Suprapubic skin (tissue), 4 donors: Measurements from ENCODE around the gene GPR137C. TPM values are rescaled to one million over a fixed set of nuclear protein-coding genes. Genes with fewer than 3 reads are reported as not detected.

Experiments
- DNase-seq, 2 donors: peaks; one replicate each; pipeline ENCODE4 v3.0.0-alpha.2; 2019; ENCODE audit warnings: low spot score in 2 of 2
- H3K27ac ChIP-seq: fragments of 200-600 bp; sonication (generic); one replicate; pipeline ENCODE4 v1.5.1; 2019
- H3K27me3 ChIP-seq: fragments of 200-600 bp; sonication (generic); one replicate; pipeline ENCODE4 v1.5.1; 2019
- H3K36me3 ChIP-seq: fragments of 200-600 bp; sonication (generic); one replicate; pipeline ENCODE4 v1.5.1; 2019
- H3K4me1 ChIP-seq: fragments of 200-600 bp; sonication (generic); one replicate; pipeline ENCODE4 v1.5.1; 2019
- H3K4me3 ChIP-seq: fragments of 200-600 bp; sonication (generic); one replicate; pipeline ENCODE4 v1.5.1; 2019; ENCODE audit warnings: mild to moderate bottlenecking
- H3K9me3 ChIP-seq: fragments of 200-600 bp; sonication (generic); one replicate; pipeline ENCODE4 v1.5.1; 2019
- CTCF ChIP-seq, 2 donors: fragments of 200-600 bp in 1 of 2; fragments of 450-650 bp in 1 of 2; sonication (generic) in 1 of 2; IDR thresholded peaks; one replicate each; pipeline ENCODE4 v1.5.1; 2016 to 2019; ENCODE audit warnings: antibody characterized with exemption in 2 of 2, mild to moderate bottlenecking in 1 of 2, moderate library complexity in 1 of 2
- EP300 ChIP-seq: sonication (generic); formaldehyde crosslinking; IDR thresholded peaks from one replicate; pipeline ENCODE4 v1.6.1; 2017; ENCODE audit warnings: antibody characterized with exemption
- POLR2A ChIP-seq, 2 donors: fragments of 450-650 bp; IDR thresholded peaks; one replicate each; pipeline ENCODE4 v1.6.1; 2017; ENCODE audit warnings: antibody characterized with exemption in 2 of 2, mild to moderate bottlenecking in 2 of 2, moderate library complexity in 2 of 2
- POLR2AphosphoS5 ChIP-seq, 3 donors: sonication (generic); formaldehyde crosslinking; IDR thresholded peaks; one replicate each; pipeline ENCODE4 v1.6.1; 2017; ENCODE audit warnings: antibody characterized with exemption in 3 of 3
- WGBS: methylation state at CpG from one replicate; pipeline ENCODE4 v1.1.5; 2018; 5-methylcytosine and 5-hydroxymethylcytosine counted together
- total RNA-seq, 4 donors: library from RNA; depleted of rRNA; stranded (reverse); fragments of >200 nt; gene quantifications; one replicate each; pipeline ENCODE4 v1.1.0, GENCODE V29; 2016

GPR137C gene
- total RNA-seq, 4 donors from 2014 or later, result 0.17 to 0.65 TPM; not detected in 2

- H3K36me3 ChIP-seq, result peaks cover 45% of the 10 kb centered on the region
- DNase-seq, result no peak
- TF ChIP-seq POLR2A (IDR thresholded peaks at IDR 0.05) (no peak), CTCF (IDR thresholded peaks at IDR 0.05) (no peak), POLR2AphosphoS5 (IDR thresholded peaks at IDR 0.05) (no peak), EP300 (no peak)
- no peaks in the 10 kb centered on the region for H3K27me3 ChIP-seq
- H3K4me1 ChIP-seq, result no peaks in the 10 kb centered on the region
- 96% methylated on average over 1 of the region's 1 CpG for WGBS
- H3K27ac ChIP-seq, result no peak overlapping the region
- no peak overlapping the region for H3K4me3 ChIP-seq
- no peaks in the 10 kb centered on the region for H3K9me3 ChIP-seq
These were observed 96.9 kb downstream of the GPR137C start for GRCh38 chr14:52649511-52649910.

DNA sequence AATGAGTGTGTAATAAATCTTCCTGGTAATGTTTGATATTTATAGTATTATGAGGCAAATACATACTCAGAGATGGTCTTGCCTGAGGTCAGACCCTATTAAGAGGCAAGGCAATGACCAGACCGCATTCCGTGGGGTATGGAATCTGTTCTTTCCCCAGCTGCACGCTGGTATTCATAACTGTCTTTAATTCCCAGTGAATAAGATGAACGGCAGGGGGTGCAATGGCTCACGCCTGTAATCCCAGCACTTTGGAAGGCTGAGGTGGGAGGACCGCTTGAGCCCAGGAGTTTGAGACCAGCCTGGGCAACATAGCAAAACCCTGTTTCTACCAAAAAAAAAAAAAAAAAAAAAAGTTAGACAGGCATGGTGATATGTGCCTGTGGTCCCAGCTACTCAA lies 98.1 kb downstream of the GPR137C start:
- H3K4me1 ChIP-seq, result no peaks in the 10 kb centered on the region
- H3K9me3 ChIP-seq, result no peaks in the 10 kb centered on the region
- H3K36me3 ChIP-seq, result peaks cover 33% of the 10 kb centered on the region
- DNase-seq, result no peak
- H3K27me3 ChIP-seq, result no peaks in the 10 kb centered on the region
- TF ChIP-seq POLR2AphosphoS5 (IDR thresholded peaks at IDR 0.05), result no peak
- no peak for TF ChIP-seq EP300
- TF ChIP-seq POLR2A (IDR thresholded peaks at IDR 0.05), result no peak
- TF ChIP-seq CTCF (IDR thresholded peaks at IDR 0.05), result no peak
- H3K4me3 ChIP-seq, result no peak overlapping the region
- WGBS, result 90% methylated on average over 6 of the region's 6 CpGs
- H3K27ac ChIP-seq, result no peak overlapping the region

GRCh38 chr14:52656905-52657304 lies 104.3 kb downstream of the GPR137C start:
- no peak for DNase-seq
- Histone ChIP-seq H3K4me1 (no peaks in the 10 kb centered on the region), H3K27me3 (no peaks in the 10 kb centered on the region), H3K4me3 (no peak overlapping the region), H3K27ac (no peak overlapping the region), H3K9me3 (no peaks in the 10 kb centered on the region), H3K36me3 (peaks cover 29% of the 10 kb centered on the region)
- TF ChIP-seq EP300 (no peak), CTCF (IDR thresholded peaks at IDR 0.05) (no peak), POLR2A (IDR thresholded peaks at IDR 0.05) (no peak), POLR2AphosphoS5 (IDR thresholded peaks at IDR 0.05) (no peak)

- Histone ChIP-seq H3K4me3 (no peak overlapping the region), H3K9me3 (no peaks in the 10 kb centered on the region), H3K4me1 (no peaks in the 10 kb centered on the region), H3K27me3 (no peaks in the 10 kb centered on the region), H3K36me3 (peaks cover 36% of the 10 kb centered on the region), H3K27ac (no peak overlapping the region)
- no peak for DNase-seq
- TF ChIP-seq EP300, result no peak
- TF ChIP-seq CTCF (IDR thresholded peaks at IDR 0.05), result no peak
- TF ChIP-seq POLR2AphosphoS5 (IDR thresholded peaks at IDR 0.05), result no peak
- no peak for TF ChIP-seq POLR2A (IDR thresholded peaks at IDR 0.05)
These were observed 107.7 kb downstream of the GPR137C start for GRCh38 chr14:52660325-52660724.

DNA sequence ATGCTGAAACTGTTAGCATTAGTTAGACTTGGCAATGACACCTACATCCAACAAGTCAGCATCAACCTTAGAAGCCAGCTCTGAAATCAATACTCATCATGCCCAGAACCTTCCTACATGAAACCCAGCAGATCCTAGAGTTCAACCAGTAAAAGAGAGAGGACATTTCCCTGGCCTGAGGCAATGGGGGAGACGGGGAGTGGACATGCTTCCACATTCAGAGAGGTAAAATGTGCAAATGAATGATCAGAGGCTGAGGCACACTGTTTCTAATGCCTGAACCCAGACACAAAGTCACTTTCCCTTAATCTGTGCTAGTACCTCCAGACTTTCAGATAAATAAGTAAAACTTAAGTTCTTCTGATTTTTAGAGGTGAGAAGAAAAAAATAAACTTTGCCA lies 108.2 kb downstream of the GPR137C start:
- DNase-seq, result no peak
- Histone ChIP-seq H3K36me3 (peaks cover 39% of the 10 kb centered on the region), H3K27ac (no peak overlapping the region), H3K4me1 (no peaks in the 10 kb centered on the region), H3K9me3 (no peaks in the 10 kb centered on the region), H3K4me3 (no peak overlapping the region), H3K27me3 (no peaks in the 10 kb centered on the region)
- 95% methylated on average over 1 of the region's 1 CpG for WGBS
- TF ChIP-seq EP300 (no peak), CTCF (IDR thresholded peaks at IDR 0.05) (no peak), POLR2AphosphoS5 (IDR thresholded peaks at IDR 0.05) (no peak), POLR2A (IDR thresholded peaks at IDR 0.05) (no peak)
